HG02943 (cell line): ENCODE data around the gene ABHD3.
"Not testable (repeated sequence)": the region's sequence is repeated elsewhere in the genome, so short reads cannot be mapped to it uniquely, and the experiment has no call there.

Experiments
- ATAC-seq: cut with Tn5 transposase; IDR thresholded peaks from one replicate; pipeline ENCODE4 v1.9.1; 2021; ENCODE audit warnings: mild to moderate bottlenecking, low read depth, moderate library complexity; ENCODE audit not compliant: unreplicated experiment

ABHD3 gene

DNA sequence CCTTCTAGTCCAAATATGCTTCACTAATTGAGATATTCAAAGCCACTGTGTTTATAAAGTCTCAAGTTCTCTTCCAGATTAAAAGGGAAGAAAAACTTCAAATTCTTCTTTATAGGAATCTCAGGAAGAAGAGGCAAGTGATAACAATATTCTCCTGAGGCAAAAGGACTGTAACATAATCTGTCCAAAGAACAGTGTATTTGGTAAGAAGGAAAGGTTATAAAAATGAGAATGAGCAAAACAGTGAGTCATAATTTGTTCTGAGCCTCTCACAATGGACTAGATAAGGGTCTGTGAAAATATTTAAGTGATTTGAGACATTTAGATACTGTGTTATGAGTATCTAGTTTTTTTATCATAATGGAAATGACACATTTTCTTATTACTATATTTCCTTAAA lies 48.2 kb downstream of the ABHD3 start:
- no peak for ATAC-seq

DNA sequence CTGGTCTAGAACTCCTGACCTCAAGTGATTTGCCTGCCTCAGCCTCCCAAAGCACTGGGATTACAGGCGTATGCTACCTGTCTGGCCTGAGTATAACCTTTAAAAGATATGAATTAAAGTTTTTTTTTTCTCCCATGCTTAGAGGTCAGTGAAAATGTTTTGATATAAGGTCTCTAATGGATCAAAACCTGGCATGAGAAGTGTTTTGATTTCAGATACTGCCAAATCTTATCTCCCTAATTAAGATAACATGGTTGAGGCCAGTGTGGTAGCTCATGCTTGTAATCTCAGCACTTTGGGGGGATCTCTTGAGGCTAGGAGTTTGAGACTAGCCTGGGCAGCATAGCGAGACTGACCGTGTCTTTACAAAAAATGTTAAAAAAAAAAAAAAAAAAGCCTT lies 51.2 kb downstream of the ABHD3 start:
- no peak for ATAC-seq

DNA sequence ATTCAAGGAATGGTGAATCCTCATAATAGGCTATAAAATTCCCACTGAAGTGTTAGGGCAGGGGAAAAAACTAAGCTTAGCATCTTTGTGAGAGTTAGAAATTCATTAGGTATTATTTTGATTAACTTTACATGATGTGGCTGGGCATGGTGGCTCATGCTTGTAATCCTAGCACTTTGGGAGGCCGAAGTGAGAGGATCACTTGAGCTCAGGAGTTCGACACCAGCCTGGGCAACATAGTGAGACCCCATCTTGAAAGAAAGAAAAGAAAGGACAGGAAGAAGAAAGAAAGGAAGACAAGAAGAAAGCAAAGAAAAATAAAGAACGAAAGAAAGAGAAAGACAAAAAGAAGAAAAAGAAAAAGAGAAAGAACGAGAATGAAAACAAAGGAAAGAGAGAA lies 52.5 kb downstream of the ABHD3 start:
- ATAC-seq: no peak

DNA sequence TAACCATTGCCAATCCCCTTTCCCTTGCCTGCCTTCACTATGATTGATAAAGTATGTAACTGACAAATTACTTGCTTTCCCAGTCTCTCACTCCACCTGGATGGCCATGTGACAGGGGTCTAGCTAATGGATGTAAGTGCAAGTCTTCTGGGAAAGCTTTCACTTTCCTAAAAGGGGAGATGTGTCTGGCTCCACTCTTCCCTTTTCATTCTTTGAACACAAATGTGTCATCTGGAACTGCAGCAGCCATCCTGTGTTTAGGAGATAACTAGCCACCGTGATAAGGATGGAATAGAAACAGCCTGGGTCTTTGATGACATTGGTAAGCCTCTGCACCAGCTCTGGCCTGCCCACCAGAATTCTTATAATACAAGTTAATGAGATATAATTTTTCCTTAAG lies 54.3 kb downstream of the ABHD3 start:
- ATAC-seq: no peak

DNA sequence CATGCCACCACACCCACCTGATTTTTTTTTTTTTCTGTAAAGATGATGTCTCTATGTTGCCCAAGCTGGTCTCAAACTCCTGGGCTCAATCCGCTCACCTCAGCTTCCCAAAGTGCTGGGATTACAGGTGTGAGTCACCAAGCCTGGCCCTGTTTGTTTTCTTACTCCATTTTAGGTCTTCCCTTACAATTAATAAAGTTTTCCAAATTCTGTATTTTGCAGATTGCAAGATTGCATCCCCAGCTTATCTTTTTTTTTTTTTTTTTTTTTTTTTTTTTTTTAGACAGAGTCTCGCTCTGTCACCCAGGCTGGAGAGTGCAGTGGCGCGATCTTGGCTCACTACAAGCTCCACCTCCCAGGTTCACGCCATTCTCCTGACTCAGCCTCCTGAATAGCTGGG lies 64.2 kb downstream of the ABHD3 start:
- not testable (repeated sequence) for ATAC-seq

DNA sequence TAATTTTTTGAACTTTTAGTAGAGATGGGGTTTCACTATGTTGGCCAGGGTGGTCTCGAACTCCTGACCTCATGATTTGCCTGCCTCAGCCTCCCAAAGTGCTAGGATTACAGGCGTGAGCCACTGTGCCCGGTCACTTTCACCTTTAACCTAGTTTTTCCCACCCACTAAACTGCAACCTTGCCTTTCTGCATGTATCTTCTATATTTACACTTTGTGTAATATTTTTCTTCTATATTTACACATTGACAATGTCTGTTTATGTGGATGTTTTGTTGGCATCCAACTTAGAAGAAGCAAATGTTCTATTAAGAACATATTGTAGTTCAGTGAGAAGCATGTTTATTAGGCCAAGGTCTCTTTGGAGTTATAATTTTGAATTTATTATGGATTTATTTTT lies 65.8 kb downstream of the ABHD3 start:
- no peak for ATAC-seq

DNA sequence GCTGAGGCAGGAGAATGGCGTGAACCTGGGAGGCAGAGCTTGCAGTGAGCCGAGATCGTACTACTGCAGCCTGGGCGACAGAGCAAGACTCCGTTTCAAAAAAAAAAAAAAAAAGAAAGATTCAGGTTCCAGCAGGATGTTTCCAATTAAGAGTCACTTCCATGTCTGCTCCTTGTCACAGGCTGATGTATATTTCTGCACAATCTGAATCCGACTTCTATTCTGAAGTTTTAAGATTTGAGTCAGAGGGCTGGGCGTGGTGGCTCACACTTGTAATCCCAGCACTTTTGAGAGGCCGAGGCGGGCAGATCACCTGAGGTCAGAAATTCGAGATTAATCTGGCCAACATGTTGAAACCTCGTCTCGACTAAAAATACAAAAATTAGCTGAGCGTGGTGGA lies 67.8 kb downstream of the ABHD3 start:
- no peak for ATAC-seq

DNA sequence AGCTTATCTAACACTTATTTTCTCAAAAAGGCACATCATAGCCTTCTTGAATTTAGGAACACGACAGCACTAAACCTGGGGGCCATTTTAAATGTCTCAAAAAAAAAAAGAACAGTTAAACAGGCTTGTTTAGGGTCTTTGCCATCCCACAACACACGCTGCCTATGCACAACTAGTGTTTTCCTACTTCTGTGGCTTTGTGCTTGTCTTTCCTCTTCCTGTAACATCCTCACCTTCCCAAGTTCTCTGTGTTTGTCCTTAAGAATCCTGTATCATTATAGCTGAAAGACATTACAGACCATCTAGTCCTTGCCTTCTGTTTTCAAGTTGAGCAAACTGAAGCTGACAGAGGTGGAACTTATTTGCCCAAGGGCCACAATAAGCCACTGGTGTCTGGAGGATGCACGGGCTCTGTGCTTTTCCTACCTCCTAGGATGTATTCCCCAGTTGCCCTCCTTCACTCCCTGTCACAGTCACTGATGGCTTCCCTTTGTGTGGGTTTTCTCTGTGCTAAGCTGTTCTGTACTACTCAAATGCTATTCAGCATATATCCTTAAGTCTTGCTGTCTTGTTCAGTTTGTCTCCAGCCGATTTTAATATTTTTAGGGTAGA lies 69.9 kb downstream of the ABHD3 start:
- ATAC-seq: no peak

DNA sequence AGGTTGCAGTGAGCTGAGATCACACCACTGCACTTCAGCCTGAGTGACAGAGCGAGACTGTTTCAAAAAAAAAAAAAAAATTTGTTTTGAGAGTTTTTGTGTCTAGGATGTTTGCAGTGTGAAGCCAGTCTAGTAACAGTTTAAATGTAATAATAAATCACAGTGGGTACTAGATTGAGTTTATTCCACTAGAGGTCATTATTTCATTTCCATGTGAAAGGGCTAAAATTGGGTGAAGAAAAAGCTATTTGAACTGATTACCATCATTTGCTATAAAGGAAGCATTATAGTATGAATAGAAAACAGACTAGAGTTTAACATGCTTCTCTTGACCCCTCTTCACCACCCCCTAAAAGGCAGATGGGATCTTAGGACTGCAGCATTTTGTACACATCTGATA lies 72.2 kb downstream of the ABHD3 start:
- ATAC-seq: no peak

DNA sequence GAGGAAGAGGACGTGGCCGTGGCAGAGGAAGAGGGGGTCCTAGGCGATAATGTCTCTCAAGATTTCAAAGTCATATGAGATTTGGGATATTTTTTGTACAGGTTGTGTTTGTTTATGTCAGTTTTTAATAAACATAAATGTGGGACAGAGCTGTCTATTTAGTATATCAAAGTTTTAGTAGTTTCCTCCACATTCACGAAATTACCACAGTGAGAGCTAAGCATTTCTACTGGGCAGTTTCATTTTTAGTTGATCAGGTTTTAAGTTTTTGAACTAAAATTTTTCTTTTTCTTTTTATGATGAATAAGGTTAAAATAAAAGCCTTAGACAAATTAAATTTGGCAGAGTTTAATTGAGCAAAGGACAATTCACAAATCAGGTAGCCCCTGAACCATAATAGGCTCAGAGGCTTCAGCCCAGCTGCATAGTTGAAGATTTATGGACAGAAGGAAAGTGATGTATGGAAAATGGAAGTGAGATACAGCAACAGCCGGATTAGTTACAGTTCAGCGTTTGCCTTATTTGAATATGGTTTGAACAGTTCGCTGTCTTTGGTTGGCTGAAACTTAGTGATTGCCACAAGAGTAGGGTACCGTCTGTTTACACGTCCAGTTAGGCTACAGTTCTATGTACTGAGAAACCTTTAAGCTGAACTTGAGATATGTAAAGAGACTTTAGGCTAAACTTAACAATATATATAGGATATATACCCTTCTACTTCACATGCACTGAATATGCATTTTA lies 75.3 kb downstream of the ABHD3 start:
- ATAC-seq: peak; percentile 95

DNA sequence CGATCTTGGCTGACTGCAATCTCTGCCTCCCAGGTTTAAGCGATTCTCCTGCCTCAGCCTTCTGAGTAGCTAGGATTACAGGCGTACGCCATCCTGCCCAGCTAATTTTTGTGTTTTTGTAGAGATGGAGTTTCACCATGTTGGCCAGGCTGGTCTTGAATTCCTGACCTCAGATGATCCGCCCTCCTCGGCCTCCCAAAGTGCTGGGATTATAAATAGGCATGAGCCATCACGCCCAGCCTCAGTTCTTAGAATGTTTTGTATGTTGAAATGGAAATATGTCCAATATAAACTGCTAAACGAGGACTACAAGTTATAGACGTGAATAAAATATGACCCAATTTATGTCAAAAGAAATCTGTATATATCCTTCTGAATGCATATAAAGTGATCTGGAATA lies 82.9 kb downstream of the ABHD3 start:
- not testable (repeated sequence) for ATAC-seq

DNA sequence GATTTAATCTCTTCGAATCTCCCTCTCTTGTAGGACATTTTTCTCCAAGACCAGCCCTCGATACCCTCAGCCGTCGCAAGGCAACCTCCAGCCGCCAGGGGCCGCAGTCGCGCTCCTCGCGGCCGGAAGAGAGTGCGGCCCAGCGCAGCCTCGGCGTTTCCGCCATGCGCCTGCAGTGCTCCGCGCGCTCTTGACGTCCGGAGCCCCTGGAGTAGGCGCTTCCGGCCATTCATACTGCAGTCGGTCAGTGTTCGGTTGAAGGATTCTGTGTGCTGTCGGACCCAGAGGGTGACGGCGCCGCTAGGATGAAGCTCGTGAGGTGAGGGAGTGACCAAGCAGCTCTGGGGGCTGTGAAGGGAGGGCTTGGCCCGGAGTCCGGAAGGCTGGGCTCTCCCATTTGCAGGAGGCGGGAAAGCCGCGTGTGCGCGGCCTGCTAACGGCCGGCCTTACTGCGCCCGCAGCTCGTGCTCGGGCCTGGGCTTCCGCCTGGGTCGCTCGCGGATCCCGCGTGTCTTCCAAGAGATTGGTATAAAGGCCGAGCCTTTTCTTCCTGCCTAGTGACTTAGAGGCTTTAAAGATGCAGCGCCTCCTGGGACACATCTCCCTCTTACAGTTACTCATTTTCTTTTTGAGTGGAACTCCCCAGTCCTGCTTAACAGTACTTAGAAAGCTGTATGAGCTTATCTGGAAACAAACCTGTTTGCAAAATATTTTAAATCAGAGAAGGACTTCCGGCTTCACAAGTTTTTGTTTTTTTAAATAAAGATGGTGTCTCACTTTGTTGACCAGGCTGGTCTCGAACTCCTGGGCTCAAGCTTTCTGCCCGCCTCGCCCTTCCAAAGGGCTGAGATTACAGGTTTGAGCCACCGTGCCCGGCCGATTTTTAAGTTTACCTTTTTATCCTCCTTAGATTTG lies 92.2 kb downstream of the ABHD3 start, which contains the start of gene SNRPD1:
Gene SNRPD1 (plus strand): TSS at position 190 of the 915 bp plus-strand sequence. CDS start 116 bp downstream, at position 306.
- peak; percentile 97 for ATAC-seq

DNA sequence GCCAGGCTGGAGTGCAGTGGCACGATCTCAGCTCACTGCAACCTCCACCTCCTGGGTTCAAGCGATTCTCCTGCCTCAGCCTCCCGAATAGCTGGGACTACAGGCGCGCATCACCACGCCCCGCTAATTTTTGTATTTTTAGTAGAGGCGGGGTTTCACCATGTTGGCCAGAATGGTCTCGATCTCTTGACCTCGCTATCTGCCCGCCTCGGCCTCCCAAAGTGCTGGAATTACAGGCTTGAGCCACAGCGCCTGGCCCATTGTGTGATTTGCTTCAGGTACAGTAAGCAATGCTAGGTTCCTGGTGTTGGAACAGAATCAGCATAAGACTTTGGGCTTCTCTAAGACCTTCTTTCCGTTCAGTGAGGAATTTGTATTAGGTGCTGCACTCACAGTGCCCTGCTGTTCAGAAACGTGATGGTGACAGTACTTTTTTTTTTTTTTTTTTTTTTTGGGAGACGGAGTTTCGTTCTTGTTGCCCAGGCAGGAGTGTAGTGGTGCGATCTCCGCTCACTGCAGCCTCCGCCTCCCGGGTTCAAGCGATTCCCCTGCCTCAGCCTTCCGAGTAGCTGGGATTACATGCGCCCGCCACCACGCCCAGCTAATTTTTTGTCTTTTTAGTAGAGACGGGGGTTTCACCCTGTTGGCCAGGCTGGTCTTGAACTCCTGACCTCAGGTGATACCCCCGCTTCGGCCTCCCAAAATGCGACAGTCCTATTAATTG lies 93.0 kb downstream of the ABHD3 start:
- ATAC-seq: not testable (repeated sequence)

DNA sequence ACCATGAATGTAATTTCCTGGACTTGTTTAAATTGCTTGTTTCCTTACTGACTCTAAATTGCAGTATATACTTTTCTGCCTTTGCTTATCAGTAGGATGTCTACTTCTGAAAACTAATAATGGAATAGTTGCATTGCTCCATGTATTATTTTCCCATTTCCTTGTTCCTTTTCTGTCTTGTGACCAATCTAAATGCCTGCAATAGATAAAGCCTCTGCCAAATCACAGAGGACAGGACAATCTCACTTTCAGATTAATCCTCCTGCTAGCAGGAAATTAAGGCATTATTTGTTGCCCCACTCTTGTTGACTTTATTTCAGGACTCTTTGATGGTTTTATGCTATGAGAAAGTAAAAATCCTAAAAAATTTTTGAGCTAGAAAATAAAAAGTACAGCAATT lies 99.4 kb downstream of the ABHD3 start:
- ATAC-seq: no peak

DNA sequence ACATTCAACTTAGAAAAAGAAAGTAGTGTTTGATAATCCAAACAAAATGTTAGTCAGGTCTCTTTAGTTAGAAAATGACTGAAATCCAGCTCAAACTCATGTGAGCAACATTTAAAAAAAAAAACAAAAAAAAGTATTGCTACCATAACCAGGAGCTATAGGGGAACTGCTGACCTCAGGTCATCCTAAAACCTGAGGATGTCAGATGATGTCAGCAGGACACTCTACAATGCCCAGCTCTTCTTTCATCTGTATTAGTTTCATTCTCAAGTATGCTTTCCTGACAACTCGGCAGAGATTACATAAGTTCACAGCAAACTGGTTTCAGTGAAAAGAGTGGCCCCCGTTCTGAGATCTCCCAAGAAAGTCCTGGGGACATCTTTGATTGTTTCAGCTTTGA lies 99.9 kb downstream of the ABHD3 start:
- no peak for ATAC-seq

DNA sequence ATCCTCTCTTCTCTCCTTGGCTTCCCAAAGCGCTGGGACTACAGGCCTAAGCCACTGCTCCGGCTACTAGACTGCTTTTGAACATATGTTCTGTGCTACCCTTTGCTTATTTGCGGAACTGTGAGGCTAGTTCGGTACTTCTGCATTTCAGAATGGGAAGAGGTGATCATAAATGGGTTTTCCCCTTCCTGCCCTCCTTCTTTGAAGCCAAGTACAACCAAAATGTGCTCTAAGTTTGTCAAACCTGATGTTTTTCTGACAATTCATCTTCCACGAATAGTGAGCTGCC lies 102.3 kb downstream of the ABHD3 start:
- ATAC-seq: no peak
